HepG2 (cell line): ENCODE results near the gene CAVIN2. TPM values are rescaled to one million over a fixed set of nuclear protein-coding genes. Genes with fewer than 3 reads are reported as not detected.

ENCODE experiments used
- FOXP1 ChIP-seq, 2 experiments: fragments of 450-650 bp in 1 of 2; IDR thresholded peaks; 2 replicates each; pipeline ENCODE4 v1.6.1; 2017 to 2018; ENCODE audit warnings: antibody characterized with exemption in 1 of 2
- MAFG ChIP-seq: sonication (generic); formaldehyde crosslinking; IDR thresholded peaks from 2 replicates; pipeline ENCODE4 v1.5.1; 2020; ENCODE audit warnings: mild to moderate bottlenecking, missing genetic modification reagents
- MED1 ChIP-seq: sonication (generic); formaldehyde crosslinking; IDR thresholded peaks from 2 replicates; pipeline ENCODE4 v1.4.0; 2020; ENCODE audit warnings: missing genetic modification reagents
- MEF2D ChIP-seq: sonication (generic); formaldehyde crosslinking; IDR thresholded peaks from 2 replicates; pipeline ENCODE4 v1.5.1; 2020; ENCODE audit warnings: mild to moderate bottlenecking, missing genetic modification reagents
- NFRKB ChIP-seq: fragments of 450-650 bp; IDR thresholded peaks from 2 replicates; pipeline ENCODE4 v1.6.1; 2017
- PHF20 ChIP-seq: sonication (generic); formaldehyde crosslinking; IDR thresholded peaks from 2 replicates; pipeline ENCODE4 v1.5.0; 2020; ENCODE audit warnings: mild to moderate bottlenecking, missing genetic modification reagents
- PHF8 ChIP-seq: sonication (generic); formaldehyde crosslinking; IDR thresholded peaks from 2 replicates; pipeline ENCODE4 v1.5.0; 2020; ENCODE audit warnings: missing genetic modification reagents
- SALL1 ChIP-seq: sonication (generic); formaldehyde crosslinking; IDR thresholded peaks from 2 replicates; pipeline ENCODE4 v1.8.0; 2022; ENCODE audit warnings: mild to moderate bottlenecking, missing genetic modification reagents
- SP1 ChIP-seq, 2 experiments: fragments of 450-650 bp in 1 of 2; sonication (generic) in 1 of 2; formaldehyde crosslinking in 1 of 2; IDR thresholded peaks; 2 replicates each; pipeline versions ENCODE4 v1.4.0 to v1.6.1; 2016 to 2020; ENCODE audit warnings: missing genetic modification reagents in 1 of 2
- SP4 ChIP-seq: sonication (generic); formaldehyde crosslinking; IDR thresholded peaks from 2 replicates; pipeline ENCODE4 v1.8.1; 2023; ENCODE audit warnings: mild to moderate bottlenecking, missing genetic modification reagents
- TCF12 ChIP-seq, 2 experiments: fragments of 450-650 bp in 1 of 2; sonication (generic) in 1 of 2; formaldehyde crosslinking in 1 of 2; IDR thresholded peaks; 2 replicates each; pipeline versions ENCODE4 v1.6.1 to v1.8.0; 2017 to 2022; ENCODE audit warnings: antibody characterized with exemption in 1 of 2, mild to moderate bottlenecking in 1 of 2, missing genetic modification reagents in 1 of 2, moderate library complexity in 1 of 2
- ZNF331 ChIP-seq: sonication (generic); formaldehyde crosslinking; IDR thresholded peaks from 2 replicates; pipeline ENCODE4 v1.4.0; 2020; ENCODE audit warnings: missing genetic modification reagents
- ZNF431 ChIP-seq: sonication (generic); formaldehyde crosslinking; IDR thresholded peaks from 2 replicates; pipeline ENCODE4 v1.9.0; 2022; ENCODE audit warnings: missing genetic modification reagents, low read depth, mild to moderate bottlenecking, borderline replicate concordance
- ZNF501 ChIP-seq: sonication (generic); formaldehyde crosslinking; IDR thresholded peaks from 2 replicates; pipeline ENCODE4 v1.5.1; 2020; ENCODE audit warnings: mild to moderate bottlenecking, moderate library complexity, missing genetic modification reagents
- ZNF614 ChIP-seq: IDR thresholded peaks from 2 replicates; pipeline ENCODE4 v1.6.1; 2018; ENCODE audit warnings: missing biosample characterization, missing genetic modification reagents, inconsistent platforms, borderline replicate concordance
- polyA plus RNA-seq, 8 experiments: library from polyadenylated mRNA; depleted of rRNA in 3 of 8; stranded (reverse) in 7 of 8; unstranded in 1 of 8; fragments of >200 nt; fragmentation: Illumina TruSeq in 4 of 8; extraction: Trizol in 4 of 8; gene quantifications; 2 replicates each; pipeline versions ENCODE4 v1.2.1 to v1.2.3, GENCODE V29; 2011 to 2016; ENCODE audit warnings: low read depth in 4 of 8, missing spikeins in 1 of 8, mixed read lengths in 1 of 8; ENCODE audit not compliant: insufficient read depth in 1 of 8
- total RNA-seq, 5 experiments: library from RNA; depleted of rRNA; stranded (reverse); fragments of >200 nt; fragmentation: Illumina TruSeq; extraction: Trizol; gene quantifications; 2 replicates each; pipeline ENCODE4 v1.2.3, GENCODE V29; 2016; ENCODE audit warnings: low read depth in 1 of 5
- TF ChIP-seq, protein P1 (sequence below): sonication (generic); formaldehyde crosslinking; IDR thresholded peaks from 2 replicates; pipeline ENCODE4 v1.8.1; 2022; ENCODE audit warnings: low read depth, mild to moderate bottlenecking, missing genetic modification reagents
- TF ChIP-seq, protein P2 (sequence below): sonication (generic); formaldehyde crosslinking; IDR thresholded peaks from 2 replicates; pipeline ENCODE4 v1.4.0; 2020; ENCODE audit warnings: low read depth, mild to moderate bottlenecking, missing genetic modification reagents
- TF ChIP-seq, protein P3 (sequence below), 2 experiments: sonication (generic) in 1 of 2; formaldehyde crosslinking in 1 of 2; IDR thresholded peaks; 2 replicates each; pipeline versions ENCODE4 v1.4.0 to v1.6.1; 2018 to 2020; ENCODE audit warnings: missing genetic modification reagents in 2 of 2, borderline replicate concordance in 1 of 2, low read depth in 1 of 2, mild to moderate bottlenecking in 1 of 2, missing biosample characterization in 1 of 2
- TF ChIP-seq, protein P4 (sequence below): sonication (generic); formaldehyde crosslinking; IDR thresholded peaks from 2 replicates; pipeline ENCODE4 v1.4.0; 2020; ENCODE audit warnings: missing genetic modification reagents

Gene CAVIN2
- total and polyA plus RNA-seq, 2 of the 13 experiments (the other 11 are each of a cell fraction or from before 2014, with no cell fraction given): 7.6 to 38.8 TPM

DNA sequence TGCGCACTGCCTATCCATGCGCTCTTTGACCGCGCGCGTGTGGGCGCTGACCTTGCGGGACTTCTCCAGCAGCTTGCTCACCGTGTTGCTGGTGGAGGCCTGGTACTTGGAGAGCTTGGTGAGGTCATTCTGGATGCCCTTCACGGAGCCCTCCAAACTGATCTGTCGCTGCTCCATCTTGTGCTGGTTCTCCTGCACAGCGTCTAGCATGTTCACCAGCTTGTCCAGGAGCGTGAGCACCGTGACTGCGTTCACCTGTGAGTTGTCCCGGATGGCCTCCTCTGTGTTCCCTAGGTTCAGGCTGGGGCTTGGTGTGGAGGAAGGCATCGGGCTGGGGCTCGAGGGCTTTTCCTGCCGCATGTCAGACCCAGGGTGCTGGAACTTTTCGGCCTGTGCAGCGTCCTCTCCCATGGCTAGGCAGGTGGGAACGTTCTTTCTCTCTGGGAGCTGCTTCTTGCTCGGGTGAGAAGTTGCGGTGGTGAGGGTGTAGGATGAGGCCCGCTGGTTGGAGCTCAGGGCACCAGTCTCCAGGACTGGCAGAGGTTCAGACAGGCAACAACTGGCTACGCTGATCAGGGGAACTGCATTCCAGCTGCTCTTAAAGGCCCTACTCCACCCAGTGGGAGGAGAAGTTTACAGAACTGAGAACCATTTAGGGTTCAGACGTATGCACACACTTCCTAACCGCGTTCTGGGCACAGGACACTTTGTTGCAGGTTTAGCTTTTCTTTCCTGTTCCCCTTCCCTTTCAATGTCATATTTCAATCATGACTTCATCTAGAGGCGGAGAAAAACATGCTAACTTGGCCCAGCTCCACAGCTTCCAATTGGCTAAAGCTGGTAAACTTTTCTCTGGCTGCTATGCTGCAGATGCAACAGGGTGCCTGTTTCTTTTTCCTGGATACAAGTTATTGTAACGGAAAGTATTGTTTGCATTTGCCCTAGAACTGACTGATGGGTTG is at the start of gene CAVIN2 (continued):
- TF ChIP-seq, protein P1, sequence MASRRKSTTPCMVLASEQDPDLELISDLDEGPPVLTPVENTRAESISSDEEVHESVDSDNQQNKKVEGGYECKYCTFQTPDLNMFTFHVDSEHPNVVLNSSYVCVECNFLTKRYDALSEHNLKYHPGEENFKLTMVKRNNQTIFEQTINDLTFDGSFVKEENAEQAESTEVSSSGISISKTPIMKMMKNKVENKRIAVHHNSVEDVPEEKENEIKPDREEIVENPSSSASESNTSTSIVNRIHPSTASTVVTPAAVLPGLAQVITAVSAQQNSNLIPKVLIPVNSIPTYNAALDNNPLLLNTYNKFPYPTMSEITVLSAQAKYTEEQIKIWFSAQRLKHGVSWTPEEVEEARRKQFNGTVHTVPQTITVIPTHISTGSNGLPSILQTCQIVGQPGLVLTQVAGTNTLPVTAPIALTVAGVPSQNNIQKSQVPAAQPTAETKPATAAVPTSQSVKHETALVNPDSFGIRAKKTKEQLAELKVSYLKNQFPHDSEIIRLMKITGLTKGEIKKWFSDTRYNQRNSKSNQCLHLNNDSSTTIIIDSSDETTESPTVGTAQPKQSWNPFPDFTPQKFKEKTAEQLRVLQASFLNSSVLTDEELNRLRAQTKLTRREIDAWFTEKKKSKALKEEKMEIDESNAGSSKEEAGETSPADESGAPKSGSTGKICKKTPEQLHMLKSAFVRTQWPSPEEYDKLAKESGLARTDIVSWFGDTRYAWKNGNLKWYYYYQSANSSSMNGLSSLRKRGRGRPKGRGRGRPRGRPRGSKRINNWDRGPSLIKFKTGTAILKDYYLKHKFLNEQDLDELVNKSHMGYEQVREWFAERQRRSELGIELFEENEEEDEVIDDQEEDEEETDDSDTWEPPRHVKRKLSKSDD (CRISPR knock-in tag): peak; percentile 76
- TF ChIP-seq SALL1 (CRISPR knock-in tag): peak; percentile 49
- TF ChIP-seq, protein P2, sequence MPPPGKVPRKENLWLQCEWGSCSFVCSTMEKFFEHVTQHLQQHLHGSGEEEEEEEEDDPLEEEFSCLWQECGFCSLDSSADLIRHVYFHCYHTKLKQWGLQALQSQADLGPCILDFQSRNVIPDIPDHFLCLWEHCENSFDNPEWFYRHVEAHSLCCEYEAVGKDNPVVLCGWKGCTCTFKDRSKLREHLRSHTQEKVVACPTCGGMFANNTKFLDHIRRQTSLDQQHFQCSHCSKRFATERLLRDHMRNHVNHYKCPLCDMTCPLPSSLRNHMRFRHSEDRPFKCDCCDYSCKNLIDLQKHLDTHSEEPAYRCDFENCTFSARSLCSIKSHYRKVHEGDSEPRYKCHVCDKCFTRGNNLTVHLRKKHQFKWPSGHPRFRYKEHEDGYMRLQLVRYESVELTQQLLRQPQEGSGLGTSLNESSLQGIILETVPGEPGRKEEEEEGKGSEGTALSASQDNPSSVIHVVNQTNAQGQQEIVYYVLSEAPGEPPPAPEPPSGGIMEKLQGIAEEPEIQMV (CRISPR knock-in tag): 0 out of 2 replicates have a peak, but pooled peaks have one; percentile 44
- no peak for TF ChIP-seq TCF12 (IDR thresholded peaks at IDR 0.05)
- no peak for TF ChIP-seq TCF12 (CRISPR knock-in tag; IDR thresholded peaks at IDR 0.05)
- TF ChIP-seq, protein P3, sequence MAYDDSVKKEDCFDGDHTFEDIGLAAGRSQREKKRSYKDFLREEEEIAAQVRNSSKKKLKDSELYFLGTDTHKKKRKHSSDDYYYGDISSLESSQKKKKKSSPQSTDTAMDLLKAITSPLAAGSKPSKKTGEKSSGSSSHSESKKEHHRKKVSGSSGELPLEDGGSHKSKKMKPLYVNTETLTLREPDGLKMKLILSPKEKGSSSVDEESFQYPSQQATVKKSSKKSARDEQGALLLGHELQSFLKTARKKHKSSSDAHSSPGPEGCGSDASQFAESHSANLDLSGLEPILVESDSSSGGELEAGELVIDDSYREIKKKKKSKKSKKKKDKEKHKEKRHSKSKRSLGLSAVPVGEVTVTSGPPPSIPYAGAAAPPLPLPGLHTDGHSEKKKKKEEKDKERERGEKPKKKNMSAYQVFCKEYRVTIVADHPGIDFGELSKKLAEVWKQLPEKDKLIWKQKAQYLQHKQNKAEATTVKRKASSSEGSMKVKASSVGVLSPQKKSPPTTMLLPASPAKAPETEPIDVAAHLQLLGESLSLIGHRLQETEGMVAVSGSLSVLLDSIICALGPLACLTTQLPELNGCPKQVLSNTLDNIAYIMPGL (CRISPR knock-in tag; IDR thresholded peaks at IDR 0.05; ENCODE audit: borderline replicate concordance in 1 of 2, low read depth in 1 of 2): peak; percentile 37 to 57; a peak in 3 of 4 replicates
- no peak for TF ChIP-seq MAFG (CRISPR knock-in tag)
- 0 out of 2 replicates have a peak, but pooled peaks have one; percentile 33 for TF ChIP-seq ZNF501
- 0 out of 2 replicates have a peak, but pooled peaks have one; percentile 50 for TF ChIP-seq MED1 (CRISPR knock-in tag)
- TF ChIP-seq FOXP1 (IDR thresholded peaks at IDR 0.05): no peak
- peak; percentile 66 for TF ChIP-seq FOXP1 (CRISPR knock-in tag; IDR thresholded peaks at IDR 0.05)
- no peak for TF ChIP-seq SP1 (IDR thresholded peaks at IDR 0.05)
- TF ChIP-seq SP1 (CRISPR knock-in tag; IDR thresholded peaks at IDR 0.05): 0 out of 2 replicates have a peak, but pooled peaks have one; percentile 6
- peak; percentile 15; the same call in 1 of the 2 replicates for TF ChIP-seq ZNF431 (CRISPR knock-in tag)
- TF ChIP-seq SP4 (CRISPR knock-in tag): peak; percentile 44; the same call in 1 of the 2 replicates
- peak; percentile 72 for TF ChIP-seq PHF8 (CRISPR knock-in tag)
- peak; percentile 67; the same call in 1 of the 2 replicates for TF ChIP-seq ZNF331 (CRISPR knock-in tag)
- TF ChIP-seq ZNF614 (CRISPR knock-in tag): peak; percentile 72
- no peak for TF ChIP-seq MEF2D (CRISPR knock-in tag)
- no peak for TF ChIP-seq NFRKB
- TF ChIP-seq, protein P4, sequence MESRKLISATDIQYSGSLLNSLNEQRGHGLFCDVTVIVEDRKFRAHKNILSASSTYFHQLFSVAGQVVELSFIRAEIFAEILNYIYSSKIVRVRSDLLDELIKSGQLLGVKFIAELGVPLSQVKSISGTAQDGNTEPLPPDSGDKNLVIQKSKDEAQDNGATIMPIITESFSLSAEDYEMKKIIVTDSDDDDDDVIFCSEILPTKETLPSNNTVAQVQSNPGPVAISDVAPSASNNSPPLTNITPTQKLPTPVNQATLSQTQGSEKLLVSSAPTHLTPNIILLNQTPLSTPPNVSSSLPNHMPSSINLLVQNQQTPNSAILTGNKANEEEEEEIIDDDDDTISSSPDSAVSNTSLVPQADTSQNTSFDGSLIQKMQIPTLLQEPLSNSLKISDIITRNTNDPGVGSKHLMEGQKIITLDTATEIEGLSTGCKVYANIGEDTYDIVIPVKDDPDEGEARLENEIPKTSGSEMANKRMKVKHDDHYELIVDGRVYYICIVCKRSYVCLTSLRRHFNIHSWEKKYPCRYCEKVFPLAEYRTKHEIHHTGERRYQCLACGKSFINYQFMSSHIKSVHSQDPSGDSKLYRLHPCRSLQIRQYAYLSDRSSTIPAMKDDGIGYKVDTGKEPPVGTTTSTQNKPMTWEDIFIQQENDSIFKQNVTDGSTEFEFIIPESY (CRISPR knock-in tag): peak; percentile 78
- 0 out of 2 replicates have a peak, but pooled peaks have one; percentile 28 for TF ChIP-seq PHF20 (CRISPR knock-in tag)
